Smooth muscle cell (in vitro differentiated cells): ENCODE results near the gene ANKS4B. TPM values are rescaled to one million over a fixed set of nuclear protein-coding genes. Genes with fewer than 3 reads are reported as not detected.
"Not testable (repeated sequence)": the region's sequence is repeated elsewhere in the genome, so short reads cannot be mapped to it uniquely, and the experiment has no call there.

Source experiments
- DNase-seq: peaks from one replicate; lab custom pipeline; 2025; ENCODE audit not compliant: unreplicated experiment; lab: John Stamatoyannopoulos, UW
- H2AFZ ChIP-seq: fragments of 200-600 bp; sonication (generic); 2 replicates; pipeline ENCODE4 v1.6.0; 2016; ENCODE audit warnings: antibody characterized with exemption, low read depth, mild to moderate bottlenecking
- H3F3A ChIP-seq: fragments of 200-600 bp; sonication (generic); 2 replicates; pipeline ENCODE4 v1.6.0; 2017; ENCODE audit warnings: antibody characterized with exemption, low read depth
- H3K27ac ChIP-seq: fragments of 200-600 bp; sonication (generic); 2 replicates; pipeline ENCODE4 v1.5.1; 2016; ENCODE audit warnings: low read depth, mild to moderate bottlenecking
- H3K27me3 ChIP-seq: fragments of 200-600 bp; sonication (generic); 2 replicates; pipeline ENCODE4 v1.6.1; 2016; ENCODE audit warnings: low read depth, mild to moderate bottlenecking
- H3K36me3 ChIP-seq: fragments of 200-600 bp; sonication (generic); 2 replicates; pipeline ENCODE4 v1.5.1; 2016; ENCODE audit warnings: low read depth
- H3K4me1 ChIP-seq: fragments of 200-600 bp; sonication (generic); 2 replicates; pipeline ENCODE4 v1.5.1; 2016; ENCODE audit warnings: low read depth
- H3K4me2 ChIP-seq: fragments of 200-600 bp; sonication (generic); 2 replicates; pipeline ENCODE4 v1.6.0; 2016; ENCODE audit warnings: mild to moderate bottlenecking
- H3K4me3 ChIP-seq: fragments of 200-600 bp; sonication (generic); 2 replicates; pipeline ENCODE4 v1.5.1; 2016; ENCODE audit warnings: mild to moderate bottlenecking
- H3K79me2 ChIP-seq: fragments of 200-600 bp; sonication (generic); 2 replicates; pipeline ENCODE4 v1.6.0; 2016; ENCODE audit warnings: low read depth, mild to moderate bottlenecking
- H3K9ac ChIP-seq: fragments of 200-600 bp; sonication (generic); 2 replicates; pipeline ENCODE4 v1.6.0; 2016; ENCODE audit warnings: low read depth
- H3K9me3 ChIP-seq: fragments of 200-600 bp; sonication (generic); replicated peaks from 2 replicates; pipeline ENCODE4 v1.5.1; 2016; ENCODE audit warnings: low read depth
- H4K20me1 ChIP-seq: fragments of 200-600 bp; sonication (generic); 2 replicates; pipeline ENCODE4 v1.6.0; 2016; ENCODE audit warnings: low read depth
- CTCF ChIP-seq: fragments of 200-600 bp; sonication (generic); IDR thresholded peaks from 2 replicates; pipeline ENCODE4 v1.5.1; 2017; ENCODE audit warnings: borderline replicate concordance, mild to moderate bottlenecking, antibody characterized with exemption; ENCODE audit not compliant: insufficient read depth, poor library complexity, severe bottlenecking
- WGBS: methylation state at CpG from one replicate; pipeline ENCODE4 v1.1.7; 2016; ENCODE audit warnings: low lambda C conversion rate; 5-methylcytosine and 5-hydroxymethylcytosine counted together
- polyA plus RNA-seq: library from polyadenylated mRNA; unstranded; fragments of >200 nt; fragmentation: Nextera tagmentation; extraction: Ambion mirVana; gene quantifications from 2 replicates; pipeline ENCODE4 v1.2.1, GENCODE V29; 2016
- total RNA-seq: library from RNA; depleted of rRNA; stranded (reverse); fragments of >200 nt; gene quantifications from 2 replicates; pipeline ENCODE4 v1.2.3, GENCODE V29; 2014

The ANKS4B gene
- total and polyA plus RNA-seq, 2 experiments from 2014 or later: not detected

GRCh38 chr16:21236831-21237230 lies 3.3 kb downstream of the ANKS4B start:
- TF ChIP-seq CTCF: no peak
- 95% methylated on average over 5 of the region's 5 CpGs for WGBS
- H3K27ac ChIP-seq: no peak overlapping the region

GRCh38 chr16:21239646-21240045 lies 6.1 kb downstream of the ANKS4B start:
- 88% methylated on average over 4 of the region's 4 CpGs for WGBS
- H3K9ac ChIP-seq: no peak overlapping the region
- no peaks in the 10 kb centered on the region for H4K20me1 ChIP-seq
- H3K79me2 ChIP-seq: no peaks in the 10 kb centered on the region
- no peaks in the 10 kb centered on the region for H3F3A ChIP-seq
- no peak overlapping the region for H3K27ac ChIP-seq
- H3K4me1 ChIP-seq: no peaks in the 10 kb centered on the region
- H2AFZ ChIP-seq: no peak overlapping the region
- TF ChIP-seq CTCF: no peak
- no peaks in the 10 kb centered on the region for H3K36me3 ChIP-seq
- no peak overlapping the region for H3K4me3 ChIP-seq
- no peak for DNase-seq
- no peak overlapping the region for H3K4me2 ChIP-seq
- H3K27me3 ChIP-seq: peaks cover 4% of the 10 kb centered on the region
- H3K9me3 ChIP-seq: no peaks in the 10 kb centered on the region

More at GRCh38 chr16:21236831-21237230, 3.3 kb downstream of the ANKS4B start:
- no peaks in the 10 kb centered on the region for H3K79me2 ChIP-seq
- peaks cover 4% of the 10 kb centered on the region for H3K27me3 ChIP-seq
- no peak overlapping the region for H3K4me3 ChIP-seq
- H3K9me3 ChIP-seq: no peaks in the 10 kb centered on the region
- H2AFZ ChIP-seq: no peak overlapping the region
- no peaks in the 10 kb centered on the region for H4K20me1 ChIP-seq
- H3K4me2 ChIP-seq: no peak overlapping the region
- no peaks in the 10 kb centered on the region for H3K4me1 ChIP-seq
- H3F3A ChIP-seq: no peaks in the 10 kb centered on the region
- DNase-seq: no peak
- H3K9ac ChIP-seq: no peak overlapping the region
- H3K36me3 ChIP-seq: no peaks in the 10 kb centered on the region

GRCh38 chr16:21242756-21243155 lies 9.3 kb downstream of the ANKS4B start:
- DNase-seq: no peak
- H3K4me2 ChIP-seq: no peak overlapping the region
- H4K20me1 ChIP-seq: no peaks in the 10 kb centered on the region
- no peak for TF ChIP-seq CTCF
- no peak overlapping the region for H2AFZ ChIP-seq
- H3F3A ChIP-seq: no peaks in the 10 kb centered on the region
- H3K27me3 ChIP-seq: peaks cover 4% of the 10 kb centered on the region
- no peak overlapping the region for H3K4me3 ChIP-seq
- 55% methylated on average over 2 of the region's 2 CpGs for WGBS
- no peak overlapping the region for H3K9ac ChIP-seq
- H3K9me3 ChIP-seq: no peaks in the 10 kb centered on the region
- H3K4me1 ChIP-seq: no peaks in the 10 kb centered on the region
- no peaks in the 10 kb centered on the region for H3K79me2 ChIP-seq
- no peak overlapping the region for H3K27ac ChIP-seq
- no peaks in the 10 kb centered on the region for H3K36me3 ChIP-seq

DNA sequence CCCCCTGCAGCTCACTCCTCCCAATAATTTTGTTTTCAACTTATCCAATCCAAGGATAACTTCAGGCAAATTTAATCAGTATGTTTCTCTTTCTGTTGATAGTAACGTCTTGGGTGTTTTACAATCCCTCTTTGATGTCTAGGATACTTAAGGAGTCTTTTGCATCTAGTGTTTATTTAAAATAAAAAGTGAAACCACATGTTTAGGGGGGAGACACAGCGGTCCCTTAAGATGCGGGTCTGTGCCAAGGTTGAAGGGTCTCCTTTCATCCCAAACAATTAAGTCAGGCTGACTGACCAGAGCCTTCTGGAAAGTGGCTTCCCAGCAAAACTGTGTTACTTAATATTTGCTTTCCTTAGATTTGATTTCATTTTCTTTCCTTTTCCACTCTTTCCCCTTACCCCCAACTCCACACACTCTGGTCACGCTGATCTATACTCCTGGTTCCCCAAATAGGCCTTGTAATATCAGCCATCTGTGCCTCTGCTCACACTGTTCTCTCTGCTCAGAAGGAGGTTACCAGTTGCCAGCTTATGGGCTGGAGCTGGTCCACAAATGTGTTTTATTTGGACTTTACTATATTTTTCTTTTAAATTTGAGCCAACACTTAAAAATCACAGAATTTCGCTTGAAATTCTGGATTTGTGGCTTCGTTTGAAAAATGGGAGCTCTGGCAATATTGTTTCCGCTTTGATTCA lies 11.2 kb downstream of the ANKS4B start:
- 84% methylated on average over 7 of the region's 7 CpGs for WGBS
- no peaks in the 10 kb centered on the region for H3K9me3 ChIP-seq
- peaks cover 4% of the 10 kb centered on the region for H3K27me3 ChIP-seq
- no peaks in the 10 kb centered on the region for H3F3A ChIP-seq
- H3K27ac ChIP-seq: no peak overlapping the region
- H3K36me3 ChIP-seq: no peaks in the 10 kb centered on the region
- TF ChIP-seq CTCF: no peak
- H2AFZ ChIP-seq: no peak overlapping the region
- no peak overlapping the region for H3K9ac ChIP-seq
- DNase-seq: no peak
- H3K4me3 ChIP-seq: no peak overlapping the region
- no peaks in the 10 kb centered on the region for H3K79me2 ChIP-seq
- no peaks in the 10 kb centered on the region for H4K20me1 ChIP-seq
- no peaks in the 10 kb centered on the region for H3K4me1 ChIP-seq
- H3K4me2 ChIP-seq: no peak overlapping the region

DNA sequence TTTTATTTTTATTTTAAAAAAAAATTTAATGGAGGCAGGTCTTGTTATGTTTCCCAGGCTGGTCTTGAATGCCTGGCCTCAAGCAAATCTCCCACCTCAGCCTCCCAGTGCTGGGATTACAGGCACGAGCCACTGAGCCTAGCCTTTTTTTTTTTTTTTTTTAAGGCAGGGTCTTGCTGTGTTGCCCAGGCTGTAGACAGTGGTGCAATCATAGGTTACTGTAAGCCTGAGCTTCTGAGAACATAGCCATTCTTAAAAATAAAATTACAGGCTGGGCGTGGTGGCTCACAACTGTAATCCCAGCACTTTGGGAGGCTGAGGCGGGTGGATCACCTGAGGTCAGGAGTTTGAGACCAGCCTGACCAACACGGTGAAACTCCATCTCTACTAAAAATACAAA lies 14.7 kb downstream of the ANKS4B start:
- not testable (repeated sequence) for H3K9ac ChIP-seq, H3K4me1 ChIP-seq, DNase-seq, H2AFZ ChIP-seq, H3K4me3 ChIP-seq, H3F3A ChIP-seq, H3K27me3 ChIP-seq, H3K79me2 ChIP-seq, H3K36me3 ChIP-seq, H4K20me1 ChIP-seq, H3K4me2 ChIP-seq, H3K27ac ChIP-seq, H3K9me3 ChIP-seq
- 87% methylated on average over 4 of the region's 4 CpGs for WGBS
